Uterus (tissue), 2 donors: ENCODE measurements around the gene PSAT1.

Source experiments
- CTCF ChIP-seq, 4 experiments: fragments of 200-600 bp in 2 of 4; fragments of 450-650 bp in 2 of 4; sonication (generic) in 2 of 4; IDR thresholded peaks; one replicate each; pipeline ENCODE4 v1.5.1; 2016 to 2019; ENCODE audit warnings: antibody characterized with exemption in 4 of 4, mild to moderate bottlenecking in 2 of 4, moderate library complexity in 1 of 4
- POLR2A ChIP-seq, 2 donors: fragments of 450-650 bp; IDR thresholded peaks; one replicate each; pipeline ENCODE4 v1.6.1; 2016; ENCODE audit warnings: antibody characterized with exemption in 2 of 2, mild to moderate bottlenecking in 1 of 2, moderate library complexity in 1 of 2

- no peak for TF ChIP-seq CTCF (IDR thresholded peaks at IDR 0.05)
- TF ChIP-seq POLR2A (IDR thresholded peaks at IDR 0.05) = no peak
These were observed 61.6 kb downstream of the PSAT1 start for GRCh38 chr9:78358329-78359051.
